ENCODE results near the gene SEC24A. TPM values are rescaled to one million over a fixed set of nuclear protein-coding genes. Genes with fewer than 3 reads are reported as not detected.
A peak's percentile ranks its signal among the peaks of the same experiment; 100 is the strongest.
"Not testable (repeated sequence)": the region's sequence is repeated elsewhere in the genome, so short reads cannot be mapped to it uniquely, and the experiment has no call there.

SEC24A gene
- total RNA-seq, 2 experiments from 2014 or later: 30.8 to 31.4 TPM

DNA sequence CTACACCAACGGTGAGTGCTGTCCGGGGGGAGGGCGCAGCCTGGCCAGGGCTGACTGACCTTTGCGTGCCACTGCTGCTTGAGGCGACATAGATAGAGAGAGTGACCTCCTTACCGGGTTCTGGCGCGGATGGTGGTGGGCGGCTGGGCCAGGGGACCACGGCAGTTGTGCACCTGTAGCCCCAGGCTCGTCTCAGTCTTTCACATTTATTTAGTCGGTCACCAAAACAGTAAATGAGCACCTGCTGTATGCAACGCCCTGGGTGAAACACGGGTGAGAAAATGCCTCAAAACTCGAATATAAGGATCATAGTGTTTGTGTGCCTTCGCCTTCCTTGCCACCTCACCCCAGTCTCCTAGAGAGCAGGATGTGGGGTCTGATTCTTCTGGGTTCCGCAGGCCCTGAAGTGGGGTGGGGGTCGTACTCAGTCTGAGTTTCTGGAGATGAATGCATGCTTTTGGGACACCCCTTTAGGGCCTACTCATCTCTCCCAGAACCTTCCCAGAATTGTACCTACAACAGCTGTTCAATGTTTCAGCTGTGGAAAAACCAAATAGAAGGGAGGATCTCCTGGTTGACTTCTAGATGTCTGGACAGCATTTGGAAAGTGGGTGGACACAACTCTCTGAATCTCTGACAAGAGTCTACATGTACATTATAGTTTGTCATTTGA, 714 bp downstream of the SEC24A start:
- H3K36me3 Mint-ChIP-seq: peaks cover 13% of the 10 kb centered on the region
- H3K27ac Mint-ChIP-seq: peak overlapping the region; percentile 99
- ChIA-PET CTCF (interaction anchor here (1.0 to 2.6 kb wide), 3 partner anchors 14 to 62 kb away, joined by 3 to 9 read pairs (median 4); partner anchors contain the start of gene SAR1B), POLR2A (interaction anchor here (1.0 to 1.7 kb wide), 7 partner anchors 15 to 256 kb away, joined by 3 to 14 read pairs (median 4); partner anchors contain the start of genes JADE2, PCBD2 and SAR1B)
- intact Hi-C loops (cut with micrococcal nuclease): loop anchor here (2.0 kb wide), 2 partner anchors 256 to 278 kb away; partner anchors contain the start of genes PCBD2 and UBE2B
- H3K9me3 Mint-ChIP-seq: no peaks in the 10 kb centered on the region
- no peaks in the 10 kb centered on the region for H3K27me3 Mint-ChIP-seq
- H3K4me1 Mint-ChIP-seq (ENCODE audit: low read depth): peaks cover 22% of the 10 kb centered on the region
- peak; percentile 31 for DNase-seq
- peak overlapping the region; percentile 81 for H3K4me3 Mint-ChIP-seq

DNA sequence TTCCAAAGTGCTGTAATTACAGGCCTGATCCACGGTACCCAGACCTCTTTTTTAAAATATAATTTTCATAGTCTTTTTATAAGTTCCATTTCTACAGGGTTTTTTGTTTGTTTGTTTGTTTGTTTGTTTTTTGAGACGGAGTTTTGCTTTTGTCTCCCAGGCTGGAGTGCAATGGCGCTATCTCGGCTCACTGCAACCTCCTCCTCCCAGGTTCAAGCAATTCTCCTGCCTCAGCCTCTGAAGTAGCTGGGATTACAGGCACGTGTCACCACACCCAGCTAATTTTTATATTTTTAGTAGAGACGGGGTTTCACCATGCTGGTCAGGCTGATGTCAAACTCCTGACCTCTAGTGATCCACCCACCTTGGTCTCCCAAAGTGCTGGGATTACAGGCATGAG, 2.1 kb downstream of the SEC24A start:
- peak overlapping the region; percentile 38 for H3K27ac Mint-ChIP-seq
- H3K9me3 Mint-ChIP-seq; intact Hi-C loops (cut with micrococcal nuclease); DNase-seq; H3K27me3 Mint-ChIP-seq; CTCF ChIA-PET: not testable (repeated sequence)
- peak overlapping the region; percentile 45 for H3K4me3 Mint-ChIP-seq
- H3K36me3 Mint-ChIP-seq: peaks cover 13% of the 10 kb centered on the region
- H3K4me1 Mint-ChIP-seq (ENCODE audit: low read depth): peaks cover 22% of the 10 kb centered on the region
- POLR2A ChIA-PET: interaction anchor here (0.7 to 0.8 kb wide), 2 partner anchors 9 to 20 kb away, joined by 3 to 8 read pairs; no protein-coding TSS in a partner anchor

- DNase-seq: no peak
- Mint-ChIP-seq H3K4me1 (ENCODE audit: low read depth) (peaks cover 21% of the 10 kb centered on the region), H3K4me3 (no peak overlapping the region), H3K27ac (no peak overlapping the region), H3K36me3 (peaks cover 13% of the 10 kb centered on the region), H3K9me3 (no peaks in the 10 kb centered on the region), H3K27me3 (no peaks in the 10 kb centered on the region)
- ChIA-PET POLR2A (no interaction called here), CTCF (interaction anchor here (1.0 kb wide), 1 partner anchor 64 kb away, joined by 3 read pairs; no protein-coding TSS in a partner anchor)
- intact Hi-C loops (cut with micrococcal nuclease): no loop called here
These were observed 2.9 kb downstream of the SEC24A start for GRCh38 chr5:134651531-134651930.

- Mint-ChIP-seq H3K36me3 (peaks cover 10% of the 10 kb centered on the region), H3K4me1 (ENCODE audit: low read depth) (peaks cover 20% of the 10 kb centered on the region), H3K9me3 (no peaks in the 10 kb centered on the region), H3K4me3 (no peak overlapping the region), H3K27ac (no peak overlapping the region), H3K27me3 (no peaks in the 10 kb centered on the region)
- intact Hi-C loops (cut with micrococcal nuclease): no loop called here
- POLR2A ChIA-PET: no interaction called here
- CTCF ChIA-PET: interaction anchor here (0.6 kb wide), 1 partner anchor 255 kb away, joined by 3 read pairs; no protein-coding TSS in a partner anchor
- DNase-seq: no peak
These were observed 8.1 kb downstream of the SEC24A start for GRCh38 chr5:134656690-134657089.

DNA sequence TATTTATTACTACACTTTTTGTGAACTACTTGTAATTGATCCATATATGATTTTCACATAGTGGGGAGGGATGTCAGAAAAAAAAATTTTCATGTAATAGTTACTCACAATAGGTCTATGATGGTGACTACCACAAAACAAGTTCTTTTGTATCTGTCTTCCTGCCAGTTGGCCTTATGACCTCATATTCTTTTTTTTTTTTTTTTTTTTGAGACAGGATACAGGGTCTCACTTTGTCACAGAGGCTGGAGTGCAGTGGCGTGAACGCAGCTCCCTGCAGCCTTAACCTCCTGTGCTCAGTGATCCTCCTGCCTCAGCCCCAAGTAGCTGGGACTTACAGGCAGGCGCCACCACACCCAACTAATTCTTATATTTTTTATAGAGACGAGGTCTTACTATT, 10.9 kb downstream of the SEC24A start:
- CTCF ChIA-PET: interaction anchor here (2.8 kb wide), 1 partner anchor 72 kb away, joined by 11 read pairs; no protein-coding TSS in a partner anchor

GRCh38 chr5:134659922-134660321, 11.3 kb downstream of the SEC24A start:
- Mint-ChIP-seq H3K4me1 (ENCODE audit: low read depth) (peaks cover 19% of the 10 kb centered on the region), H3K27ac (no peak overlapping the region), H3K27me3 (no peaks in the 10 kb centered on the region), H3K9me3 (no peaks in the 10 kb centered on the region), H3K4me3 (no peak overlapping the region), H3K36me3 (peaks cover 19% of the 10 kb centered on the region)
- intact Hi-C loops (cut with micrococcal nuclease): no loop called here
- ChIA-PET CTCF (interaction anchor here (0.7 to 2.8 kb wide), 2 partner anchors 72 to 104 kb away, joined by 5 to 11 read pairs; no protein-coding TSS in a partner anchor), POLR2A (interaction anchor here (1.0 kb wide), 1 partner anchor 9 kb away, joined by 8 read pairs; no protein-coding TSS in a partner anchor)
- no peak for DNase-seq

More for the DNA sequence above, 10.9 kb downstream of the SEC24A start:
- DNase-seq: no peak
- intact Hi-C loops (cut with micrococcal nuclease): no loop called here
- no peaks in the 10 kb centered on the region for H3K27me3 Mint-ChIP-seq
- no peaks in the 10 kb centered on the region for H3K9me3 Mint-ChIP-seq
- H3K4me1 Mint-ChIP-seq (ENCODE audit: low read depth): peaks cover 19% of the 10 kb centered on the region
- POLR2A ChIA-PET: interaction anchor here (1.0 kb wide), 1 partner anchor 9 kb away, joined by 8 read pairs; no protein-coding TSS in a partner anchor
- H3K36me3 Mint-ChIP-seq: peaks cover 19% of the 10 kb centered on the region
- H3K4me3 Mint-ChIP-seq: no peak overlapping the region
- no peak overlapping the region for H3K27ac Mint-ChIP-seq

- CTCF ChIA-PET: interaction anchor here (0.7 to 1.5 kb wide), 3 partner anchors 75 to 457 kb away, joined by 3 to 8 read pairs (median 5); partner anchors contain the start of gene CAMLG
These were observed 14.4 kb downstream of the SEC24A start for GRCh38 chr5:134662971-134663370.

DNA sequence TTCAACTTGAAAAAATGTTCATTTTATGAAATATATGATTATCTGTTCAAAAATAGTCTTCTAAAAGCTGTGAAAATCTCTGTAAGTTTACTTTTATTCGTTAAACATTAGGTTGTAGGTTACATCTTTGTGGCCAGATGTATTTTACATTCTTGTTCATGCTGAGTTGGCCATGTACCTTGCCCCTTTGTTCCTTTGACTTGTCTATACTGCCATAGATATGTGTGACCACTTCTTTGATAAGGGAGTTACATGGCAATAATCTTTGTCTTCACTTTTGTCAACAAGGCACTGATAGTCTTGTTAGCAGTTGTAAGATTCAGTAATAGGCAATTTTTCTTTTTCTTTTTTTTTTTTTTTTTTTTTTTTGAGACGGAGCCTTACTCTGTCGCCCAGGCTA, 15.9 kb downstream of the SEC24A start:
- ChIA-PET POLR2A (no interaction called here), CTCF (no interaction called here)
- no peak for DNase-seq
- Mint-ChIP-seq H3K9me3 (no peaks in the 10 kb centered on the region), H3K27ac (no peak overlapping the region), H3K4me1 (ENCODE audit: low read depth) (peaks cover 11% of the 10 kb centered on the region), H3K36me3 (peaks cover 16% of the 10 kb centered on the region), H3K4me3 (no peak overlapping the region), H3K27me3 (no peaks in the 10 kb centered on the region)
- intact Hi-C loops (cut with micrococcal nuclease): no loop called here

More at GRCh38 chr5:134662971-134663370, 14.4 kb downstream of the SEC24A start:
- intact Hi-C loops (cut with micrococcal nuclease): no loop called here
- Mint-ChIP-seq H3K36me3 (peaks cover 20% of the 10 kb centered on the region), H3K4me3 (no peak overlapping the region), H3K4me1 (ENCODE audit: low read depth) (peaks cover 18% of the 10 kb centered on the region), H3K27ac (no peak overlapping the region), H3K27me3 (no peaks in the 10 kb centered on the region), H3K9me3 (no peaks in the 10 kb centered on the region)
- no peak for DNase-seq
- POLR2A ChIA-PET: no interaction called here

DNA sequence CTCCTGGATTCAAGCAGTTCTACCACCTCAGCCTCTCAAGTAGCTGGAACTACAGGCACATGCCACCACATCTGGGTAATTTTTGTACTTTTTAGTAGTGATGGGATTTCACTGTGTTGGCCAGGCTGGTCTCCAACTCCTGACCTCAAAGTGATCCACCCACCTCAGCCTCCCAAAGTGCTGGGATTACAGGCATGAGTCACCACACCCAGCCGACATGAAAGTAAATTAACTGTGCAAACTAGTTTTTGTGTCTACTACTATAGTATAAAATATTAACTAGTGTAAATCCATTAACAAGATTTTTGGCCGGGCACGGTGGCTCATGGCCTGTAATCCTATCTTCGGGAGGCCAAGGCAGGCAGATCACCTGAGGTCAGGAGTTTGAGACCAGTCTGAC, 25.0 kb downstream of the SEC24A start:
- POLR2A ChIA-PET; H3K27me3 Mint-ChIP-seq; H3K9me3 Mint-ChIP-seq; DNase-seq; H3K27ac Mint-ChIP-seq; H3K4me3 Mint-ChIP-seq; H3K4me1 Mint-ChIP-seq (ENCODE audit: low read depth); intact Hi-C loops (cut with micrococcal nuclease); CTCF ChIA-PET: not testable (repeated sequence)
- peaks cover 23% of the 10 kb centered on the region for H3K36me3 Mint-ChIP-seq

DNA sequence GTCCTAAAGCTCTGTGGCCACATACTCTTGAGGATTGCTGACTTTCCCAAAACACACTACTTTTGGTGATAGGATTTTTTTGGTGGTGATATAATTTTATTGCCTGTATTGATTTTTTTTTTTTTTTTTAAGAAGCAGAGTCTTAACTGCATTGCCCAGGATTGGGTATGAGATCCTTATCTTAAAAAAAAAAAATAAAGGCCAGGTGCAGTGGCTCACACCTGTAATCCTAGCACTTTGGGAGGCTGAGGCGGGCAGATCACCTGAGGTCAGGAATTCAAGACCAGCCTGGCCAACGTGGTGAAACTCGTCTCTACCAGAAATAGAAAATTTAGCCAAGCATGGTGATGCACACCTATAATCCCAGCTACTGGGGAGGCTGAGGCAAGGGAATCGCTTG, 28.8 kb downstream of the SEC24A start:
- ChIA-PET POLR2A (interaction anchor here (0.6 kb wide), 1 partner anchor 53 kb away, joined by 3 read pairs; no protein-coding TSS in a partner anchor), CTCF (interaction anchor here (0.6 kb wide), 1 partner anchor 232 kb away, joined by 4 read pairs; no protein-coding TSS in a partner anchor)
- H3K27me3 Mint-ChIP-seq; H3K4me3 Mint-ChIP-seq; DNase-seq; intact Hi-C loops (cut with micrococcal nuclease); H3K9me3 Mint-ChIP-seq; H3K4me1 Mint-ChIP-seq (ENCODE audit: low read depth); H3K27ac Mint-ChIP-seq: not testable (repeated sequence)
- peaks cover 23% of the 10 kb centered on the region for H3K36me3 Mint-ChIP-seq

- CTCF ChIA-PET: interaction anchor here (0.6 kb wide), 1 partner anchor 103 kb away, joined by 3 read pairs; no protein-coding TSS in a partner anchor
- H3K27me3 Mint-ChIP-seq; H3K9me3 Mint-ChIP-seq; intact Hi-C loops (cut with micrococcal nuclease); H3K27ac Mint-ChIP-seq; H3K4me1 Mint-ChIP-seq (ENCODE audit: low read depth); H3K4me3 Mint-ChIP-seq; DNase-seq: not testable (repeated sequence)
- POLR2A ChIA-PET: interaction anchor here (0.9 kb wide), 1 partner anchor 20 kb away, joined by 4 read pairs; no protein-coding TSS in a partner anchor
- peaks cover 38% of the 10 kb centered on the region for H3K36me3 Mint-ChIP-seq
These were observed 41.6 kb downstream of the SEC24A start for GRCh38 chr5:134690144-134690543.

DNA sequence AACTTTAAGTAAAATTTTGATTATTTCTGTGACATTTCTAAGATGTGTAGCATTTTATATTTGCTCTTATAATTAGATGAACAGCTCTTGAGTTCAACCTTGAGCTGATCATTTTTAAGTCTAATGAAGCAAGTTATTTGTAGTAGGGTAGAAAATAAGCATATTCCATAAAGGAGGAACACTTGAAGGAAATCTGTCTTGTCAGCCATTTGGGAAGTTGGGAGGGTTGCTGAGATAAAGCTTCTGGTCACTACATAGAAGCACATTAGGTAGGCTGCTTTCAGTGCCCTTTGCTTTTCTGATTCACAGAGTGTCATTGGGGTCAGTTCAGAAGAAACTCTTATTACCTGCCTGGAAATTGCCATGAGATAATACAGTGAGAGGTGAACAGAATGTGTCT, 44.1 kb downstream of the SEC24A start:
- Mint-ChIP-seq H3K27ac (no peak overlapping the region), H3K9me3 (no peaks in the 10 kb centered on the region), H3K27me3 (no peaks in the 10 kb centered on the region), H3K4me1 (ENCODE audit: low read depth) (no peaks in the 10 kb centered on the region), H3K4me3 (no peak overlapping the region), H3K36me3 (peaks cover 31% of the 10 kb centered on the region)
- ChIA-PET POLR2A (interaction anchor here (0.7 kb wide), 1 partner anchor 65 kb away, joined by 3 read pairs; no protein-coding TSS in a partner anchor), CTCF (no interaction called here)
- intact Hi-C loops (cut with micrococcal nuclease): no loop called here
- DNase-seq: no peak

Data from activated CD4-positive, alpha-beta memory T cell treated with anti-CD3 and anti-CD28 coated beads for 36 hours (primary cell).